ENCODE results near the gene MAP3K1. TPM values are rescaled to one million over a fixed set of nuclear protein-coding genes. Genes with fewer than 3 reads are reported as not detected.
A peak's percentile ranks its signal among the peaks of the same experiment; 100 is the strongest.
"Not testable (repeated sequence)": the region's sequence is repeated elsewhere in the genome, so short reads cannot be mapped to it uniquely, and the experiment has no call there.

The MAP3K1 gene
- total RNA-seq, 1 donor from 2014 or later = 21.9 TPM

DNA sequence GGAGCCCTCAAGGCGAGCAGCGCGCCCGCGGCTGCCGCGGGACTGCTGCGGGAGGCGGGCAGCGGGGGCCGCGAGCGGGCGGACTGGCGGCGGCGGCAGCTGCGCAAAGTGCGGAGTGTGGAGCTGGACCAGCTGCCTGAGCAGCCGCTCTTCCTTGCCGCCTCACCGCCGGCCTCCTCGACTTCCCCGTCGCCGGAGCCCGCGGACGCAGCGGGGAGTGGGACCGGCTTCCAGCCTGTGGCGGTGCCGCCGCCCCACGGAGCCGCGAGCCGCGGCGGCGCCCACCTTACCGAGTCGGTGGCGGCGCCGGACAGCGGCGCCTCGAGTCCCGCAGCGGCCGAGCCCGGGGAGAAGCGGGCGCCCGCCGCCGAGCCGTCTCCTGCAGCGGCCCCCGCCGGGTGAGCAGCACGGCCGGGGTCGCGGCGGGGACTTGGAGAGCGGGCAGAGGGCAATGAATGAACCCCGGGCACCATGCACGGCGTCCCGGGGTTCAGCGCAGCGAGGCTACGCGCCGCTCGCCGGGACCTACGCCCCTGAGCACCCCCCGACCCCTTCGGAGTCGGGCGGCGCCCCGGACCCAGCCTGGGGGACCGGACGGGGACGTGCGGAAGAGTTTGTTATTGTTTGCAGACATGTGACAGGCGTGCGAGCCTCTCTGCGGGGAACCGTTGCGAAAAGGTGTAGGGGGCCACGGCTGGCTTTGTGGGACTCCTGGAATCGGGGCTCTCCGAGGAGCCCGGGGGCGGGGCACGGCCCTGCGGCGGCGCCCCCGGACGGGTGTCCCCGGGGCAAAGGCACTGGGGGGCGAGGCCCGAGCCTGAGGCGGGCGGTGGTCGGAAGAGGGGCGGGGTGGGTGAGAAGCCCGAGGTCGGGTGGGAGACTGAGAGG is 553 bp downstream of the MAP3K1 start:
- peak; percentile 38 for DNase-seq (ENCODE audit: low spot score)

DNA sequence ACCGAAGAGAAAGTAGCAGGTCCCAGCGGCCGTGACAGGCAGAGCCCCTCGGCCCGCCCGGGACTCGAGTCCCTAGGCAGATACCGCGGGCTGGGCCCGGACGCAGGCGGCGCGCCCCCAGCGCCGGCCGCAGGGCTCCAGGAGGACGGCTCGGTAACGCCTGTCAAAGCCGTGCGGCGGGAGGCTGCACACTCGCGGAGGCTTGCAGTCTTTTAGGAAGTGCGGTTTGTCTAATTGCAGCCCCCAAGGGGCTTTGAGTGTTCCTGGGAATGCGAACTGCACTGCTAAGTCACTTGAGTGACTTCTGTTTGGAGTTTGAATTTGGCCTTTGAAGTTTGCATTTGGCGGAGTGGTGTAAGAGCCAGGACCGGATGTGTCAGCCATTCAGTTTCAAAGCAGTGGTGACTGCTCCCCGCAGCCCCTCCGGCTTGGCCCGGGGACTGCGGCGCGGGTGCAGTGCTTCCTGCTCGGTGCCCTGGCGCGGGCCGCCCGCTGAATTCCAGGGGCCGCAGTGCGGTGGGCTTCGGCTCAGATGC is 1.3 kb downstream of the MAP3K1 start:
- DNase-seq (ENCODE audit: low spot score) = peak; percentile 68

GRCh38 chr5:56817263-56818014 is 2.1 kb downstream of the MAP3K1 start:
- peak; percentile 16 for DNase-seq (ENCODE audit: low spot score)

- DNase-seq (ENCODE audit: low spot score) = peak; percentile 26
Measured at GRCh38 chr5:56818450-56819037, 3.2 kb downstream of the MAP3K1 start.

DNA sequence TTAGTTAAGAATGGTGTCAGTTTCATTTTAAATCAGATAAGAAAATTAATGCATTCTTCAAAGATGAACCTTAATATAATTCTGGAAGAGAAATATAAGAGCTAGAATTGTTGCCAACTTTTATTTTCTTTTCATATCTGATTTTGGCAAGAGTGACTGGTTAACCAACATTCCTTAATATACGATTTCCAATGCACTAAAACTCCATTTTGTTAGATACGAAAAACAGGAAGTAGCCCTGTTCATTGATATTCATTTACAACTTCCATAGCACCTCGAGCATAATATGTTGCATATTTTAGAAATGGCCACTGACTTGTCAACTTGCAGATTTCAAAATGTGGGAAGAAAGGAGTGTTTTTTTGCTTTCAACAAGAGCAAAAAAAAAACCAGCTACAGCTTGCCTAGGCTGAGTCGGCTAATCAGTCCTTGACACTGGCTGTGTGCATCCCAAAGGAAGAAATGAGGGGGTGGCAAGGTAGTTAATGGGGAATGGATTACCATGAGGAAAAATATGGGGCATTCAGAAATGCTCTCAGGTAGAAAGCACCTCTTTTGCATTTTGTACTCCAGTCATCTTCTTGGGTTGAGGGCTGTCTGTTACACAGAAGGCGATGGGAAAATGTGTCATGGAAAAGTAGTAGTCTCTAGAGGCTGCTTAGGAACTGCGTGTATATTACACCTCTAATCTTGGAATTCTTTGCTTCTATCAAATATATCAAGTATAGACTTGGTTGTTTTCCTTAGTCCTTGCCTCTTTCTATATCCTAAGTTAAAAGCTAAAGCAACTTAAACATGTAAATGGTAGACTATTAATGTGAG is 3.9 kb downstream of the MAP3K1 start:
- DNase-seq (ENCODE audit: low spot score) = peak; percentile 35

- not testable (repeated sequence) for DNase-seq (ENCODE audit: low spot score)
Measured at GRCh38 chr5:56821868-56822267, 6.5 kb downstream of the MAP3K1 start.

GRCh38 chr5:56822981-56823380 is 7.6 kb downstream of the MAP3K1 start:
- no peak for DNase-seq (ENCODE audit: low spot score)

GRCh38 chr5:56824019-56824418 is 8.7 kb downstream of the MAP3K1 start:
- DNase-seq (ENCODE audit: low spot score) = no peak

- no peak for DNase-seq (ENCODE audit: low spot score)
Measured at GRCh38 chr5:56825222-56825824, 10.0 kb downstream of the MAP3K1 start.

DNA sequence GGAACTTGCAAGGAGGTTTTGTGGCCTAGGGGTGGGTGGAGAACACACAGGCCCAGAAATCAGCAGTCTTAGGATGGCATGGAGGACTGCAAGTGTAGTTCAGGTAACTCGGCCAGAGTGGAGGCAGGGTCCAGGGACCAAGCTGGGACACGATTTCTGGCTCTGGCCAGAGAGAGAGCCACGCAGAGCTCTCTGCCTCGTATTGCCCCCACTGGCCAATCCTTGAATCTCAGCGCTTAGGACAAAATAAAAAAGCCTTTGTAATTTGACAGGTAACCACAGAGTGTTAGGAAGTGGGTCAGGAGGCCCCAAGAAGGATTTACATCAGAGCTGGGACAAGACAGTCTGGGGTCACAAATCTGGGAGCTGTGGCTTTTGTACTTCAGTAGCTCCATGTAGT is 11.7 kb downstream of the MAP3K1 start:
- DNase-seq (ENCODE audit: low spot score) = no peak

GRCh38 chr5:56827924-56828323 is 12.6 kb downstream of the MAP3K1 start:
- DNase-seq (ENCODE audit: low spot score) = no peak

- no peak for DNase-seq (ENCODE audit: low spot score)
Measured at GRCh38 chr5:56829137-56829908, 14.0 kb downstream of the MAP3K1 start.

- no peak for DNase-seq (ENCODE audit: low spot score)
Measured at GRCh38 chr5:56831773-56832172, 16.4 kb downstream of the MAP3K1 start.

GRCh38 chr5:56833325-56833724 is 18.0 kb downstream of the MAP3K1 start:
- DNase-seq (ENCODE audit: low spot score) = no peak

GRCh38 chr5:56837381-56837780 is 22.0 kb downstream of the MAP3K1 start:
- no peak for DNase-seq (ENCODE audit: low spot score)

GRCh38 chr5:56837956-56838355 is 22.6 kb downstream of the MAP3K1 start:
- DNase-seq (ENCODE audit: low spot score) = no peak

GRCh38 chr5:56838409-56839039 is 23.2 kb downstream of the MAP3K1 start:
- peak; percentile 75 for DNase-seq (ENCODE audit: low spot score)

GRCh38 chr5:56839062-56839461 is 23.7 kb downstream of the MAP3K1 start:
- no peak for DNase-seq (ENCODE audit: low spot score)

DNA sequence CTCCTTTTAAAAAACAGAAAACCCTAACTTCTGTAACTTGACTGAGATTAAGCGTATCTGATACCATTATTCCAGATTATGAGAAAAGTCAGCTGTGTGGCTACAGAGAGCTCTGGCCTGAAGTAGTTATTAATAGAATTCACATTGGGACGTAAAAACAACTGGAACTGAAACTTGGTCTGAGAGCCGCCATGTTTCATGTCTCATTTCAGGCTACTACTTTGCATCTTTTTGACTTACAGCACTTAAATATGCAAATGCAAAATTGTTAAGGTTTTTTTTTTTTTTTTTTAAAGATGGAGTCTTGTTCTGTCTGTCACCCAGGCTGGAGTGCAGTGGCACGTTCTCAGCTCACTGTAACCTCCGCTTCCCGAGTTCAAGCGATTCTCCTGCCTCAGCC is 25.2 kb downstream of the MAP3K1 start:
- no peak for DNase-seq (ENCODE audit: low spot score)

GRCh38 chr5:56845277-56845676 is 29.9 kb downstream of the MAP3K1 start:
- no peak for DNase-seq (ENCODE audit: low spot score)

Measured in umbilical cord (tissue), 2 donors.